Heart left ventricle (tissue), 16 donors: ENCODE results near the gene DAB1. TPM values are rescaled to one million over a fixed set of nuclear protein-coding genes. Genes with fewer than 3 reads are reported as not detected.

Experiments
- ATAC-seq, 4 donors: fragments of 200-7000 bp; cut with Tn5 transposase; one replicate each; pipeline ENCODE4 v1.9.1; 2020 to 2022; ENCODE audit warnings: moderate library complexity in 4 of 4, mild to moderate bottlenecking in 3 of 4, moderate number of reproducible peaks in 1 of 4
- DNase-seq, 5 donors: peaks; one replicate each; pipeline ENCODE4 v3.0.0-alpha.2; 2020
- H3K27ac ChIP-seq, 12 donors: fragments of 200-600 bp; sonication (generic) in 4 of 12; one replicate each; pipeline versions ENCODE4 v1.5.0 to v1.8.0; 2016 to 2022; ENCODE audit warnings: mild to moderate bottlenecking in 2 of 12
- H3K27me3 ChIP-seq, 9 donors: fragments of 200-600 bp; sonication (generic) in 2 of 9; one replicate each; pipeline versions ENCODE4 v1.5.1 to v1.8.0; 2016 to 2022; ENCODE audit warnings: mild to moderate bottlenecking in 3 of 9
- H3K36me3 ChIP-seq, 9 donors: fragments of 200-600 bp; sonication (generic) in 2 of 9; one replicate each; pipeline versions ENCODE4 v1.5.0 to v1.8.0; 2018 to 2022; ENCODE audit warnings: mild to moderate bottlenecking in 2 of 9
- H3K4me1 ChIP-seq, 12 donors: fragments of 200-600 bp; sonication (generic) in 4 of 12; one replicate each; pipeline versions ENCODE4 v1.5.0 to v1.8.0; 2016 to 2022; ENCODE audit warnings: mild to moderate bottlenecking in 3 of 12
- H3K4me3 ChIP-seq, 12 donors: fragments of 200-600 bp; sonication (generic) in 4 of 12; one replicate each; pipeline versions ENCODE4 v1.5.0 to v1.8.0; 2017 to 2022; ENCODE audit warnings: mild to moderate bottlenecking in 9 of 12, moderate library complexity in 4 of 12
- H3K9me3 ChIP-seq, 12 donors: fragments of 200-600 bp; sonication (generic) in 4 of 12; one replicate each; pipeline versions ENCODE4 v1.5.0 to v1.8.0; 2016 to 2022; ENCODE audit warnings: mild to moderate bottlenecking in 1 of 12
- POLR2A ChIP-seq, 2 donors: fragments of 450-650 bp; IDR thresholded peaks; one replicate each; pipeline ENCODE4 v1.6.1; 2017; ENCODE audit warnings: antibody characterized with exemption in 2 of 2, mild to moderate bottlenecking in 2 of 2, moderate library complexity in 2 of 2
- WGBS, 4 donors: extraction: QIAGEN DNeasy Blood & Tissue Kit in 2 of 4; methylation state at CpG; one replicate each; pipeline versions ENCODE4 v1.1.5 to v1.1.7; 2013 to 2018; 5-methylcytosine and 5-hydroxymethylcytosine counted together
- intact Hi-C, 10 donors: fragments of 100-400 bp; cut with DNase I; formaldehyde crosslinking; loops; one replicate each; pipeline versions ENCODE4 v1.11.1 to v1.14.2; 2022
- polyA plus RNA-seq, 2 donors: library from polyadenylated mRNA; stranded (reverse); fragments of 200-250 nt; gene quantifications; one replicate each; pipeline ENCODE4 v1.2.3, GENCODE V29; 2013
- total RNA-seq, 9 donors: library from RNA; depleted of rRNA in 2 of 9; stranded (reverse); fragments of >200 nt in 2 of 9; fragmentation: NEBNext Ultra II Directional in 3 of 9; extraction: Animal tissue kit (Norgen Biotek cat#: 25700) in 3 of 9; gene quantifications; one replicate each; pipeline versions ENCODE4 v1.1.0 to v1.2.4, GENCODE V29; 2016 to 2023
- TF ChIP-seq, protein P1 (sequence below), 12 donors: fragments of 200-600 bp; sonication (generic) in 4 of 12; IDR thresholded peaks; one replicate each; pipeline versions ENCODE4 v1.5.0 to v1.8.0; 2018 to 2022; ENCODE audit warnings: antibody characterized with exemption in 12 of 12, mild to moderate bottlenecking in 5 of 12
- donor health status: ischemic (EF 13 %, LVEDD 7.1; RV severe dilation, severe dysfunction).
- donor health status: healthy with polysubstance abuse.
- donor health status: DM: no; HTN: yes; CAD: no.
- donor health status: DM: no; HTN: no; CAD: no.
- donor health status: ischemic (EF 25% LVEDD 6.9; RV normal size, moderate dysfunction).
- donor health status: ischemic (EF 25% LVEDD 5.7; RV mildly dilated, moderate dysfunction).
- donor health status: healthy.
- donor health status: DM: yes; HTN: yes; CAD: no.
- donor health status: ischemic (EF 35%, LVEDD 5.7; RV mildly dilated, moderate dysfunction).
- donor health status: nonischemic (EF 11% LVEDD 7.7; RV severe dilation, severe dysfunction).
- donor health status: DM: yes; HTN: yes; CAD: no.
- donor health status: PGD.
- donor health status: ischemic (EF 29% LVEDD 5.4; RV normal size, mild dysfunction).
- donor health status: nonischemic (EF 23%, LVEDD 6.1; RV moderate dilation, normal function).

Gene DAB1
- total and polyA plus RNA-seq, 11 donors, result 0.26 to 28.8 (median 5.2) TPM

GRCh38 chr1:57084701-57085100 is 339.2 kb downstream of the DAB1 start:
- intact Hi-C loops, result loop anchor here in 1 of 10 donors (10.0 kb wide), 1 partner anchor 240 kb away; no protein-coding TSS in a partner anchor
- no peak for ATAC-seq
- DNase-seq, result no peak
- WGBS, 4 donors, result 86 to 95% (median 88%) methylated on average over 2 of the region's 2 CpGs
- no peaks in the 10 kb centered on the region for H3K27me3 ChIP-seq
- H3K4me3 ChIP-seq, result no peak overlapping the region
- no peaks in the 10 kb centered on the region for H3K9me3 ChIP-seq
- peaks cover 0 to 40% (median 15%) of the 10 kb centered on the region in 12 donors for H3K4me1 ChIP-seq
- no peak for TF ChIP-seq POLR2A (IDR thresholded peaks at IDR 0.05)
- TF ChIP-seq, protein P1, sequence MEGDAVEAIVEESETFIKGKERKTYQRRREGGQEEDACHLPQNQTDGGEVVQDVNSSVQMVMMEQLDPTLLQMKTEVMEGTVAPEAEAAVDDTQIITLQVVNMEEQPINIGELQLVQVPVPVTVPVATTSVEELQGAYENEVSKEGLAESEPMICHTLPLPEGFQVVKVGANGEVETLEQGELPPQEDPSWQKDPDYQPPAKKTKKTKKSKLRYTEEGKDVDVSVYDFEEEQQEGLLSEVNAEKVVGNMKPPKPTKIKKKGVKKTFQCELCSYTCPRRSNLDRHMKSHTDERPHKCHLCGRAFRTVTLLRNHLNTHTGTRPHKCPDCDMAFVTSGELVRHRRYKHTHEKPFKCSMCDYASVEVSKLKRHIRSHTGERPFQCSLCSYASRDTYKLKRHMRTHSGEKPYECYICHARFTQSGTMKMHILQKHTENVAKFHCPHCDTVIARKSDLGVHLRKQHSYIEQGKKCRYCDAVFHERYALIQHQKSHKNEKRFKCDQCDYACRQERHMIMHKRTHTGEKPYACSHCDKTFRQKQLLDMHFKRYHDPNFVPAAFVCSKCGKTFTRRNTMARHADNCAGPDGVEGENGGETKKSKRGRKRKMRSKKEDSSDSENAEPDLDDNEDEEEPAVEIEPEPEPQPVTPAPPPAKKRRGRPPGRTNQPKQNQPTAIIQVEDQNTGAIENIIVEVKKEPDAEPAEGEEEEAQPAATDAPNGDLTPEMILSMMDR (IDR thresholded peaks at IDR 0.05), result no peak
- no peak overlapping the region for H3K27ac ChIP-seq
- H3K36me3 ChIP-seq, result no peaks in the 10 kb centered on the region

DNA sequence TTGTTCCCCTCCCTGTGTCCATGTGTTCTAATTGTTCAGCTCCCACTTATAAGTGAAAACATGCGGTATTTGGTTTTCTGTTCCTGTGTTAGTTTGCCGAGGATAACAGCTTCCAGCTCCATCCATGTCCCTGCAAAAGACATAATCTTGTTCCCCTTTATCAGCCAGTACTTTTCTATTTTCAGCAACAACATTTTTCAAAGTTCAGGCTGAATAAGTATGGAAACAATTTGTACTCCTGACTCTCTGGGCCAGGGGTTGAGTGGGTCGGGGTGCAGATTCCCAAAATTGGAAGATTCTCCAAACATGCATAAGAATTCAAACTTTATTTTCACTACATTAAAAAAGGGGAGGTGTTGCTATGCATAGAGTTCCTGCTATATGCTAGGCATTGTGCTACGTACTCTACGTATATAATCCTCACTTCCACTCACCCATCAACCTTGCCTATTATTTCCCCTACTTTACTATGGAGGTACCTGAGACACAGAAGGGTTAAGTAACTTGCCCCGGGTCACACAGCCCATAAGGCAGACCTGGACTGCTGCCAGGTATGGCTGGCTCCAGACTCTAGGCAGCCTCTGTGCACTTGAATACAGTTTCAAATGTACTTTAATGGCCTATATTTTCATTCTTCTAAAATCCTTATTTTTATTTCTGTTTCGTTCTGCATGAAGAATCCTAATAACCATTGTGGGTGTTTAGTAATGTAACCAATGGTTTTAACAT is 341.0 kb downstream of the DAB1 start:
- TF ChIP-seq, protein P1 (IDR thresholded peaks at IDR 0.05), result no peak
- TF ChIP-seq POLR2A (IDR thresholded peaks at IDR 0.05), result no peak
- ATAC-seq, result peak; percentile 56 to 73 (median 64)
- Histone ChIP-seq H3K9me3 (no peaks in the 10 kb centered on the region), H3K4me3 (no peak overlapping the region), H3K27me3 (no peaks in the 10 kb centered on the region), H3K36me3 (no peaks in the 10 kb centered on the region), H3K27ac (peak overlapping the region in 9 of 12 donors; percentile 43 to 71 (median 62)), H3K4me1 (peaks cover 0 to 29% (median 15%) of the 10 kb centered on the region in 12 donors)
- peak in 2 of 5 donors; percentile 45 to 46 for DNase-seq
- intact Hi-C loops, result loop anchor here in 1 of 10 donors (10.0 kb wide), 1 partner anchor 242 kb away; no protein-coding TSS in a partner anchor
- 51 to 61% (median 56%) methylated on average over 7 of the region's 7 CpGs for WGBS, 4 donors

DNA sequence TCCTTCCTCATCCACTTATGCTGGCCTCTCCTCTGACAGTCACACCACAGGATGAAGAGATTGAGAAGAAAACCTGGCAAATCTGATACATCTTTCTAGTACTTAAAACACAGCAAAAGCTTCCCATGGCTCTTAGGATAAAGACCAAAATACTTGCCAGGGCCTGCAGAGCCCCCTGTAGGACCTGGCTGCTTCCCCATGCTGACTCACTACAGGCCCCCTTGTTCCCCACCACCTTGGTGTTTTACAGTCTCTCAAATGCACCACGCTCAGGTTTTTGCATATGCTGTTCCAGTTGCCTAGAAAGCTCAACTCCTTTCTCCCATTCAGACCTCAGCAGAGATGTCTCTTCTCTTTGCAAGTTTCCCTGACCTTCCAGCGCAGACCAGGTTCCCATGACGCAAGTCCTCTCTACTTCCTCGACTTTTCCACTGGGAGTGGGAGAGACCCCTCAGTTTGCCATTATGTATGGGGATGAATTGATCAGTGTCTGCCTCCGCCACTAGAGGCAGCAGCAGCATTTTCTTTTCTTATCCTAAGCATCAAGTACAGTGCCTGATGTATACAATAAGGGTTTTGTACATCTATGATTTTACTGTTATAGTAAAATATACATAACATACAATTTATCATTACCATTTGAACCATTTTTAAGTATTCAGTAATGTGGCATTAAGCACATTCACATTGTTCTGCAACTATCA is 344.3 kb downstream of the DAB1 start:
- TF ChIP-seq POLR2A (IDR thresholded peaks at IDR 0.05), result no peak
- TF ChIP-seq, protein P1 (IDR thresholded peaks at IDR 0.05), result peak in 6 of 12 donors; percentile 17 to 28 (median 20)
- H3K27me3 ChIP-seq, result no peaks in the 10 kb centered on the region
- DNase-seq, result no peak
- H3K9me3 ChIP-seq, result no peaks in the 10 kb centered on the region
- H3K4me1 ChIP-seq, result peaks cover 0 to 24% (median 15%) of the 10 kb centered on the region in 12 donors
- 93 to 96% (median 95%) methylated on average over 5 of the region's 5 CpGs for WGBS, 4 donors
- H3K36me3 ChIP-seq, result no peaks in the 10 kb centered on the region
- no peak overlapping the region for H3K27ac ChIP-seq
- no peak overlapping the region for H3K4me3 ChIP-seq
- ATAC-seq, result no peak
- intact Hi-C loops, result loop anchor here in 1 of 10 donors (10.0 kb wide), 1 partner anchor 245 kb away; no protein-coding TSS in a partner anchor
